Urothelium cell line (cell line): ENCODE results near the gene TUBG2.
A peak's percentile ranks its signal among the peaks of the same experiment; 100 is the strongest.

ENCODE experiments used
- DNase-seq: peaks from one replicate; pipeline ENCODE4 v3.0.0; 2011; ENCODE audit warnings: low spot score, mixed read lengths
- FAIRE-seq: peaks from 2 replicates; lab custom pipeline; 2011; peaks lifted over from hg19 to GRCh38; lab: Jason Lieb, UNC

Gene TUBG2

GRCh38 chr17:42675965-42676423, 16.9 kb downstream of the TUBG2 start:
- DNase-seq (peak; percentile 50), FAIRE-seq (no peak)

GRCh38 chr17:42676424-42677011, 17.4 kb downstream of the TUBG2 start, which contains the start of gene PLEKHH3:
Gene PLEKHH3 (minus strand): TSS chr17:42676994. CDS start chr17:42676563, 431 bp downstream.
- FAIRE-seq, result no peak

GRCh38 chr17:42677012-42677857, 18.2 kb downstream of the TUBG2 start:
- FAIRE-seq (peak; percentile 93), DNase-seq (peak; percentile 99)

More at GRCh38 chr17:42676424-42677011, 17.4 kb downstream of the TUBG2 start, which contains the start of gene PLEKHH3:
- DNase-seq, result no peak

GRCh38 chr17:42677921-42678781, 19.1 kb downstream of the TUBG2 start:
- FAIRE-seq (no peak), DNase-seq (peak; percentile 90)

- DNase-seq, result peak; percentile 28
- no peak for FAIRE-seq
Observed at GRCh38 chr17:42678951-42679491, 19.9 kb downstream of the TUBG2 start.

GRCh38 chr17:42679492-42680330, 20.6 kb downstream of the TUBG2 start:
- peak; percentile 69 for FAIRE-seq

GRCh38 chr17:42680331-42680808, 21.3 kb downstream of the TUBG2 start:
- DNase-seq, result no peak
- no peak for FAIRE-seq

More at GRCh38 chr17:42679492-42680330, 20.6 kb downstream of the TUBG2 start:
- DNase-seq, result no peak

GRCh38 chr17:42681976-42682721, 23.1 kb downstream of the TUBG2 start, which contains the start of gene CNTNAP1:
Gene CNTNAP1 (plus strand): TSS chr17:42682531. CDS start chr17:42682830, 299 bp downstream.
- DNase-seq (peak; percentile 78), FAIRE-seq (no peak)

- FAIRE-seq (no peak), DNase-seq (peak; percentile 72)
Observed at GRCh38 chr17:42682722-42683403, 23.8 kb downstream of the TUBG2 start.

- no peak for DNase-seq
- FAIRE-seq, result no peak
Observed at GRCh38 chr17:42683407-42684034, 24.4 kb downstream of the TUBG2 start.

- DNase-seq (no peak), FAIRE-seq (no peak)
Observed at GRCh38 chr17:42684929-42685556, 26.0 kb downstream of the TUBG2 start.

GRCh38 chr17:42685831-42686230, 26.7 kb downstream of the TUBG2 start:
- FAIRE-seq, result no peak
- no peak for DNase-seq

- FAIRE-seq, result no peak
Observed at GRCh38 chr17:42686520-42687128, 27.5 kb downstream of the TUBG2 start.

GRCh38 chr17:42687707-42688320, 28.7 kb downstream of the TUBG2 start:
- DNase-seq, result no peak
- no peak for FAIRE-seq

More at GRCh38 chr17:42686520-42687128, 27.5 kb downstream of the TUBG2 start:
- DNase-seq, result no peak

GRCh38 chr17:42690596-42690995, 31.5 kb downstream of the TUBG2 start:
- DNase-seq (no peak), FAIRE-seq (no peak)

- FAIRE-seq (no peak), DNase-seq (no peak)
Observed at GRCh38 chr17:42691021-42691545, 32.0 kb downstream of the TUBG2 start.
